Gastroesophageal sphincter (tissue), 4 donors: ENCODE measurements around the gene FNDC10. TPM values are rescaled to one million over a fixed set of nuclear protein-coding genes. Genes with fewer than 3 reads are reported as not detected.

Source experiments
- ATAC-seq: fragments of 150-250 bp; one replicate; pipeline ENCODE4 v1.9.1; 2016; ENCODE audit warnings: mild to moderate bottlenecking, moderate library complexity
- H3K27ac ChIP-seq, 4 donors: fragments of 200-600 bp; sonication (generic) in 3 of 4; 1 replicate in 3 of 4; 2 replicates in 1 of 4; pipeline ENCODE4 v1.5.1; 2016 to 2019
- H3K27me3 ChIP-seq: fragments of 200-600 bp; sonication (generic); one replicate; pipeline ENCODE4 v1.5.1; 2019
- H3K36me3 ChIP-seq, 2 donors: fragments of 200-600 bp; sonication (generic); one replicate each; pipeline ENCODE4 v1.5.1; 2019; ENCODE audit warnings: control low read depth in 1 of 2
- H3K4me1 ChIP-seq, 3 donors: fragments of 200-600 bp; sonication (generic); 1 replicate in 2 of 3; 2 replicates in 1 of 3; pipeline ENCODE4 v1.5.1; 2016 to 2019; ENCODE audit warnings: control low read depth in 2 of 3
- H3K4me3 ChIP-seq, 2 donors: fragments of 200-600 bp; sonication (generic); one replicate each; pipeline ENCODE4 v1.5.1; 2019; ENCODE audit warnings: mild to moderate bottlenecking in 1 of 2, moderate library complexity in 1 of 2
- H3K9me3 ChIP-seq, 3 donors: fragments of 200-600 bp; sonication (generic); one replicate each; pipeline ENCODE4 v1.5.1; 2017 to 2019; ENCODE audit warnings: control low read depth in 2 of 3
- CTCF ChIP-seq, 4 experiments: fragments of 200-600 bp in 2 of 4; fragments of 450-650 bp in 2 of 4; sonication (generic) in 1 of 4; IDR thresholded peaks; one replicate each; pipeline ENCODE4 v1.5.1; 2017 to 2019; ENCODE audit warnings: antibody characterized with exemption in 4 of 4, mild to moderate bottlenecking in 2 of 4, moderate library complexity in 2 of 4
- EP300 ChIP-seq: sonication (generic); formaldehyde crosslinking; IDR thresholded peaks from one replicate; pipeline ENCODE4 v1.6.1; 2017; ENCODE audit warnings: antibody characterized with exemption, mild to moderate bottlenecking
- POLR2A ChIP-seq, 2 donors: fragments of 450-650 bp; IDR thresholded peaks; one replicate each; pipeline ENCODE4 v1.6.1; 2017; ENCODE audit warnings: antibody characterized with exemption in 2 of 2, mild to moderate bottlenecking in 2 of 2, moderate library complexity in 1 of 2
- POLR2AphosphoS5 ChIP-seq: sonication (generic); formaldehyde crosslinking; IDR thresholded peaks from one replicate; pipeline ENCODE4 v1.6.1; 2017; ENCODE audit warnings: antibody characterized with exemption
- WGBS, 2 donors: methylation state at CpG; one replicate each; pipeline ENCODE4 v1.1.5; 2018; ENCODE audit warnings: low coverage in 1 of 2; 5-methylcytosine and 5-hydroxymethylcytosine counted together
- total RNA-seq, 4 donors: library from RNA; depleted of rRNA; stranded (reverse); fragments of >200 nt; gene quantifications; one replicate each; pipeline ENCODE4 v1.1.0, GENCODE V29; 2016

FNDC10 gene
- total RNA-seq, 4 donors from 2014 or later = 0.54 TPM; not detected in 2

DNA sequence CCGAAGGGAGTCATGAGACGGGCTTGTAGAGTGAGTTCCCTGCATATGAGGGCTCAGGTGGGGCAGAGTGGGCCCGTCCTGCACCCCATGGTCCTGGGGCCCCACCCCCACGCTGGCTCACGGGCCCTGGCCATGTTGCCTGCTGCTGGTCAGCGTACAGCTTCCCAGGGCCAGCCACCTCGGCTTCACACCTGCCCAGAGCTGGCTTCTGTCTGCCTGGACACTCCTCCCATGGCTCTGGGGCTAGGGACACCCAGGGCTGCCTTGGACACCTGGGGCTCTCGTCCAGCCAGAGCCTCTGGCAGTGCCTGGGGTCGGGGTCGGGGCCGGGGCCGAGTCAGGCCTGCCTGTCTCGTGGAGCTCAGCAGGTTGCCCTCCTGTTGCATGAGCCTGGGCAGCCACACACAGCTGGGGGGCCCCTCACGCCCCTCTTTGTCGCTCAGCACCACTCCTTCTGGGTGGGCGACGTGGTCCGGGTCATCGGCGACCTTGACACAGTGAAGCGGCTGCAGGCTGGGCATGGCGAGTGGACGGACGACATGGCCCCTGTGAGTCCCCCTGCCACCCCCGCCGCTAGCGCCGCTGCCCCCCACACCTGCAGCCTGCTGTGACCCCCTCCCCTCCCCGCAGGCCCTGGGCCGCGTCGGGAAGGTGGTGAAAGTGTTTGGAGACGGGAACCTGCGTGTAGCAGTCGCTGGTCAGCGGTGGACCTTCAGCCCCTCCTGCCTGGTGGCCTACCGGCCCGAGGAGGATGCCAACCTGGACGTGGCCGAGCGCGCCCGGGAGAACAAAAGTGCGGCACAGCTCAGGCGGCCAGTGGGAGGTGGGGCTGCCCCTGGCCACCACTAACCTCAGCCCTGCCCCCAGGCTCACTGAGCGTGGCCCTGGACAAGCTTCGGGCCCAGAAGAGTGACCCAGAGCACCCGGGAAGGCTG is 26.5 kb upstream of the FNDC10 start:
- H3K27me3 ChIP-seq = peaks cover 32% of the 10 kb centered on the region
- no peak overlapping the region for H3K4me3 ChIP-seq
- no peak for ATAC-seq
- no peaks in the 10 kb centered on the region for H3K9me3 ChIP-seq
- no peak for TF ChIP-seq POLR2A (IDR thresholded peaks at IDR 0.05)
- TF ChIP-seq EP300 = no peak
- no peak for TF ChIP-seq POLR2AphosphoS5
- TF ChIP-seq CTCF (IDR thresholded peaks at IDR 0.05) = no peak
- WGBS, 2 donors = 100% methylated on average over 1 of the region's 48 CpGs; no CpG with 5 or more reads in 1 of the 2 donors
- H3K4me1 ChIP-seq = peaks cover 0 to 32% (median 9%) of the 10 kb centered on the region in 3 donors
- H3K27ac ChIP-seq = no peak overlapping the region
- peaks cover 0 to 70% of the 10 kb centered on the region in 2 donors for H3K36me3 ChIP-seq

DNA sequence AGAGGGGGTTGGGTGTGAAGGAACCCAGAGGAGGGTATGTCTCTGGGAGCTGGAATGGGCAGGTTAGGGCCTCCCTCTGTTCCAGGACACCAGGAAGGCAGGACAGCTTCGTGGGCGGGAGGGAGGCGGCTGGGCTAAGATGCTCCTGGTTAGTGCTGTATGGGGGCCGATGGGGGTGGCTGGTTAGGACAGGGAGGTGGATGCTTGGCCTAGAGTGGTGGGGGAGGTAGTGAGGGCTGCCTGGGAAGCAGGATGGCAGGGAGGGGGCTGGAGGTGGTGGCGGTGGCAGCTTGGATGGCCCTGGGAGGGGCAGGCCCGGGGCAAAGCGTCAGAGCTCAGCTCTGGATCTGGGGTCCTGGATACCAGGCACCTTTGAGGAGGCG is 25.9 kb upstream of the FNDC10 start:
- H3K9me3 ChIP-seq = no peaks in the 10 kb centered on the region
- H3K27ac ChIP-seq = no peak overlapping the region
- H3K36me3 ChIP-seq = peaks cover 0 to 70% of the 10 kb centered on the region in 2 donors
- H3K27me3 ChIP-seq = peaks cover 26% of the 10 kb centered on the region
- no peak overlapping the region for H3K4me3 ChIP-seq
- WGBS, 2 donors = 83 to 94% methylated on average over 3 of the region's 8 CpGs
- ATAC-seq = no peak
- TF ChIP-seq EP300 = no peak
- no peak for TF ChIP-seq POLR2A (IDR thresholded peaks at IDR 0.05)
- no peak for TF ChIP-seq POLR2AphosphoS5
- TF ChIP-seq CTCF (IDR thresholded peaks at IDR 0.05) = no peak
- H3K4me1 ChIP-seq = peaks cover 0 to 32% (median 6%) of the 10 kb centered on the region in 3 donors

GRCh38 chr1:1625404-1625775 is 25.5 kb upstream of the FNDC10 start:
- no peak overlapping the region for H3K27ac ChIP-seq
- H3K4me3 ChIP-seq = no peak overlapping the region
- no peak for ATAC-seq
- H3K27me3 ChIP-seq = peaks cover 21% of the 10 kb centered on the region
- peaks cover 0 to 30% (median 2%) of the 10 kb centered on the region in 3 donors for H3K4me1 ChIP-seq
- TF ChIP-seq EP300 (no peak), CTCF (IDR thresholded peaks at IDR 0.05) (no peak)
- WGBS, 2 donors = no CpG with 5 or more reads among the region's 28 CpGs
- H3K9me3 ChIP-seq = no peaks in the 10 kb centered on the region
- H3K36me3 ChIP-seq = peaks cover 0 to 68% of the 10 kb centered on the region in 2 donors

DNA sequence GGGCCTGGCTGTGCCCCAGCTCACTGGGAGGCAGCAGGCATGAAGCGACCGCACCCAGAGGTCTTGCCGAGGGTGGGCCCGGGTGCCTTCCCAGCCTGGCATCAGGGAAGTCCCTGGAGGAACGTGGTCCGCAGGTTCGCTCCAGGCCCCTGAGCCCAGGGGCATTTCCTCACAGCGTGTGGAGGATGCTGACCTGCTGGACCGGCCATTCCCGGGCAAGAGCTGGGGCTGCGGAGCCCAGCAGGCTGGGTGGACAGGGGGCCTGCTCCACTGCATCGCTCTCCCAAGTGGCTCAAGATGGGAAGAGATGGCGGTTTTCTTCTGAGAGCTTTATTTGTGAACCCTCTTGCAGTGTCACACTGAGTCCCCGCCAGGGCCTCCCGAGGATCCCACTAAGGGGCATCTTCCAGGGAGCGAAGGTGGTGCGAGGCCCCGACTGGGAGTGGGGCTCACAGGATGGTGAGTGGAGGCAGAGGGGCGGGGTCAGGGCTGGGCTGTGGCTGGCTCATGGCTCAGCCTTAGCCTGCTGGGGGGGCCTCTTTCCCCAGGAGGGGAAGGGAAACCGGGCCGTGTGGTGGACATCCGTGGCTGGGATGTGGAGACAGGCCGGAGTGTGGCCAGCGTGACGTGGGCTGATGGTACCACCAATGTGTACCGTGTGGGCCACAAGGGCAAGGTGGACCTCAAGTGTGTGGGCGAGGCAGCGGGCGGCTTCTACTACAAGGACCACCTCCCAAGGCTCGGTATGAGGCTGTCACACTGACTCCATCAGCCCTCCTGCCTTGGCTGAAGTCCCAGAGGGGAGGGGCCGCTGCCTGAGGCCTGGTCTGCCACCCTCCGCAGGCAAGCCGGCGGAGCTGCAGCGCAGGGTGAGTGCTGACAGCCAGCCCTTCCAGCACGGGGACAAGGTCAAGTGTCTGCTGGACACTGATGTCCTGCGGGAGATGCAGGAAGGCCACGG is 24.8 kb upstream of the FNDC10 start:
- Histone ChIP-seq H3K9me3 (no peaks in the 10 kb centered on the region), H3K36me3 (peaks cover 0 to 62% of the 10 kb centered on the region in 2 donors), H3K4me1 (peaks cover 0 to 30% (median 0%) of the 10 kb centered on the region in 3 donors), H3K27ac (no peak overlapping the region), H3K27me3 (peaks cover 15% of the 10 kb centered on the region), H3K4me3 (no peak overlapping the region)
- TF ChIP-seq POLR2AphosphoS5 = no peak
- no peak for TF ChIP-seq POLR2A (IDR thresholded peaks at IDR 0.05)
- no peak for TF ChIP-seq EP300
- no peak for TF ChIP-seq CTCF (IDR thresholded peaks at IDR 0.05)
- ATAC-seq = no peak
- WGBS, 2 donors = 20% methylated on average over 1 of the region's 38 CpGs; no CpG with 5 or more reads in 1 of the 2 donors
